ENCODE measurements around the gene RUBCN.
"Not testable (repeated sequence)": the region's sequence is repeated elsewhere in the genome, so short reads cannot be mapped to it uniquely, and the experiment has no call there.

- TF ChIP-seq, protein P1, sequence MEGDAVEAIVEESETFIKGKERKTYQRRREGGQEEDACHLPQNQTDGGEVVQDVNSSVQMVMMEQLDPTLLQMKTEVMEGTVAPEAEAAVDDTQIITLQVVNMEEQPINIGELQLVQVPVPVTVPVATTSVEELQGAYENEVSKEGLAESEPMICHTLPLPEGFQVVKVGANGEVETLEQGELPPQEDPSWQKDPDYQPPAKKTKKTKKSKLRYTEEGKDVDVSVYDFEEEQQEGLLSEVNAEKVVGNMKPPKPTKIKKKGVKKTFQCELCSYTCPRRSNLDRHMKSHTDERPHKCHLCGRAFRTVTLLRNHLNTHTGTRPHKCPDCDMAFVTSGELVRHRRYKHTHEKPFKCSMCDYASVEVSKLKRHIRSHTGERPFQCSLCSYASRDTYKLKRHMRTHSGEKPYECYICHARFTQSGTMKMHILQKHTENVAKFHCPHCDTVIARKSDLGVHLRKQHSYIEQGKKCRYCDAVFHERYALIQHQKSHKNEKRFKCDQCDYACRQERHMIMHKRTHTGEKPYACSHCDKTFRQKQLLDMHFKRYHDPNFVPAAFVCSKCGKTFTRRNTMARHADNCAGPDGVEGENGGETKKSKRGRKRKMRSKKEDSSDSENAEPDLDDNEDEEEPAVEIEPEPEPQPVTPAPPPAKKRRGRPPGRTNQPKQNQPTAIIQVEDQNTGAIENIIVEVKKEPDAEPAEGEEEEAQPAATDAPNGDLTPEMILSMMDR (IDR thresholded peaks at IDR 0.05) = not testable (repeated sequence)
- TF ChIP-seq ZFX (IDR thresholded peaks at IDR 0.05; ENCODE audit: borderline replicate concordance) = not testable (repeated sequence)
These were observed 5.2 kb downstream of the RUBCN start for GRCh38 chr3:197731483-197731882.
